ENCODE data around the gene FADS6. TPM values are rescaled to one million over a fixed set of nuclear protein-coding genes. Genes with fewer than 3 reads are reported as not detected.
"Not testable (repeated sequence)": the region's sequence is repeated elsewhere in the genome, so short reads cannot be mapped to it uniquely, and the experiment has no call there.

FADS6 gene
- total and polyA plus RNA-seq, 9 donors: 0.12 to 0.42 TPM; not detected in 7

- no peak overlapping the region for H3K27ac ChIP-seq
- no peak overlapping the region for H3K4me3 ChIP-seq
- intact Hi-C loops (cut with DNase I): no loop called here
- peaks cover 6% of the 10 kb centered on the region for H3K4me1 ChIP-seq (ENCODE audit: insufficient read depth)
- 68 to 82% (median 79%) methylated on average over 5 of the region's 5 CpGs for WGBS, 3 donors
- TF ChIP-seq POLR2A (IDR thresholded peaks at IDR 0.05) (no peak), CTCF (IDR thresholded peaks at IDR 0.05) (no peak), EP300 (IDR thresholded peaks at IDR 0.05) (no peak)
- no peaks in the 10 kb centered on the region for H3K9me3 ChIP-seq
- no peaks in the 10 kb centered on the region for H3K27me3 ChIP-seq
- DNase-seq: no peak
- no peaks in the 10 kb centered on the region for H3K36me3 ChIP-seq
These were observed 25.5 kb upstream of the FADS6 start for GRCh38 chr17:74918906-74919305.

- Histone ChIP-seq H3K27ac (no peak overlapping the region), H3K9me3 (no peaks in the 10 kb centered on the region), H3K27me3 (no peaks in the 10 kb centered on the region), H3K4me1 (ENCODE audit: insufficient read depth) (no peaks in the 10 kb centered on the region), H3K36me3 (no peaks in the 10 kb centered on the region), H3K4me3 (no peak overlapping the region)
- 53 to 60% (median 59%) methylated on average over 10 of the region's 10 CpGs for WGBS, 3 donors
- intact Hi-C loops (cut with DNase I): no loop called here
- no peak for DNase-seq
- TF ChIP-seq CTCF (IDR thresholded peaks at IDR 0.05) (no peak), EP300 (IDR thresholded peaks at IDR 0.05) (no peak), POLR2A (IDR thresholded peaks at IDR 0.05) (no peak)
These were observed 24.0 kb upstream of the FADS6 start for GRCh38 chr17:74917430-74917829.

GRCh38 chr17:74916851-74917199 lies 23.4 kb upstream of the FADS6 start:
- no peak for DNase-seq
- no peaks in the 10 kb centered on the region for H3K9me3 ChIP-seq
- H3K4me3 ChIP-seq: no peak overlapping the region
- intact Hi-C loops (cut with DNase I): no loop called here
- H3K27ac ChIP-seq: no peak overlapping the region
- H3K4me1 ChIP-seq (ENCODE audit: insufficient read depth): no peaks in the 10 kb centered on the region
- no peaks in the 10 kb centered on the region for H3K36me3 ChIP-seq
- WGBS, 3 donors: 90 to 92% (median 91%) methylated on average over 11 of the region's 11 CpGs
- TF ChIP-seq POLR2A (IDR thresholded peaks at IDR 0.05): no peak
- TF ChIP-seq CTCF (IDR thresholded peaks at IDR 0.05): no peak
- no peak for TF ChIP-seq EP300 (IDR thresholded peaks at IDR 0.05)
- no peaks in the 10 kb centered on the region for H3K27me3 ChIP-seq

- TF ChIP-seq EP300 (IDR thresholded peaks at IDR 0.05) (no peak), CTCF (IDR thresholded peaks at IDR 0.05) (no peak), POLR2A (IDR thresholded peaks at IDR 0.05) (no peak)
- intact Hi-C loops (cut with DNase I): no loop called here
- Histone ChIP-seq H3K9me3 (no peaks in the 10 kb centered on the region), H3K4me1 (ENCODE audit: insufficient read depth) (no peaks in the 10 kb centered on the region), H3K27me3 (no peaks in the 10 kb centered on the region), H3K4me3 (no peak overlapping the region), H3K27ac (no peak overlapping the region), H3K36me3 (no peaks in the 10 kb centered on the region)
- 81 to 87% (median 84%) methylated on average over 13 of the region's 13 CpGs for whole genome bisulfite sequencing, 3 donors
- DNase-seq: no peak
These were observed 22.9 kb upstream of the FADS6 start for GRCh38 chr17:74916136-74916850.

GRCh38 chr17:74911423-74911822 lies 18.0 kb upstream of the FADS6 start:
- intact Hi-C loops (cut with DNase I); H3K36me3 ChIP-seq; H3K9me3 ChIP-seq; DNase-seq; H3K27ac ChIP-seq; H3K27me3 ChIP-seq; H3K4me1 ChIP-seq (ENCODE audit: insufficient read depth); H3K4me3 ChIP-seq: not testable (repeated sequence)
- WGBS, 3 donors: 63 to 72% (median 68%) methylated on average over 8 of the region's 8 CpGs

GRCh38 chr17:74909097-74909496 lies 15.7 kb upstream of the FADS6 start:
- H3K27ac ChIP-seq: not testable (repeated sequence)

More at GRCh38 chr17:74909097-74909496, 15.7 kb upstream of the FADS6 start:
- H3K4me3 ChIP-seq; H3K9me3 ChIP-seq; intact Hi-C loops (cut with DNase I); DNase-seq; H3K36me3 ChIP-seq; H3K4me1 ChIP-seq (ENCODE audit: insufficient read depth); H3K27me3 ChIP-seq: not testable (repeated sequence)
- WGBS, 3 donors: 65 to 73% (median 70%) methylated on average over 4 of the region's 4 CpGs

Data from ovary (tissue), 9 donors.